Fibroblast of peridontal ligament (primary cell): ENCODE results near the gene XPC.
"Not testable (repeated sequence)": the region's sequence is repeated elsewhere in the genome, so short reads cannot be mapped to it uniquely, and the experiment has no call there.

Experiments used
- DNase-seq: peaks from one replicate; pipeline ENCODE4 v3.0.0-alpha.2; 2010; ENCODE audit errors: extremely low read depth

Gene XPC

DNA sequence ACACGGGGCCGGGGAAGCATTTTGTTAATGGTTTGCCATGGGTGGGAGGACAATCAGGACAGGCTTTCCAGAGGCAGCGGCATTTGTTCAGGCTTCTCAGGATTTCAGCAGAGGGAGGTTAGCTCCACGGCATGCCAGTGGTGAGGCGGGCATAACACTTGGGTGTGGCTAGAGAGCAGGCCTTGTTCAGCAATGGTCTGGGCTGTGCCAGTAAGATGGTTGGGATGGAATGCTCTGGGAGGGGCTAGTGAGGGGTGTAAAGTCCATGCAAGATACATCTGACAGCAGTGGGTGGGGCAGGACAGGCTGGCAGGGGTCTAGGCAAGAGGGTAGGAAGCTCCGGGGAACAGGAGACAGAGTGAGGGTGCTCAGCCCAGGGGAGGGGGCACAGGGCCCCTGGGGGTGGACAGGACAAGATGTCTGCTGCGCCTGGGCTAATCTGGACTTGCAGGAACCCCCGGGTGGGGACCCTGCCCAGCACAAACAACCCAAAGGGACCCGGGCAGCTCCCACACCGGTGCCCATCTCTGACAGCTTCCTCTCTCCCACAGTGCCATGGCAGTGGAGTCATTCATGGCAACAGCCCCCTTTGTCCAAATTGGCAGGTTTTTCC, 45.1 kb downstream of the XPC start:
- no peak for DNase-seq

DNA sequence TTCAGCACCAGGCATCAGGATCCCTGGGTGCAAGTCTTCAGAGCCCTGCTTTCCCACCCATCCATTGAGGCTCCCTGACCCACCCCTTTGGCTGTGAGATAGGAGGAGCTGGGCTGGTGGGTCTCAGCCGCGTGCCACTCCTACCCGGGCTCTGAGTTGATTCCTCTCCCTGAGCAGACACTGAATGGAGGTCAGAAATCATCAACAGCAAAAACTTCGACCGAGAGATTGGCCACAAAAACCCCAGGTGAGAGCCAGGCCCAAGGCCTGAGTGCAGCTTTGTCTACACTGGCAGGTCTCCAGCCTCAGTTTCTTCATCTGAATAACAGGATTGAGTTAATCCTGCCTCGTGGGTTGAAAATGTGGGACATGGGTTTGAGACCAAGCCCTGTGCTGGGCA, 45.7 kb downstream of the XPC start:
- no peak for DNase-seq

DNA sequence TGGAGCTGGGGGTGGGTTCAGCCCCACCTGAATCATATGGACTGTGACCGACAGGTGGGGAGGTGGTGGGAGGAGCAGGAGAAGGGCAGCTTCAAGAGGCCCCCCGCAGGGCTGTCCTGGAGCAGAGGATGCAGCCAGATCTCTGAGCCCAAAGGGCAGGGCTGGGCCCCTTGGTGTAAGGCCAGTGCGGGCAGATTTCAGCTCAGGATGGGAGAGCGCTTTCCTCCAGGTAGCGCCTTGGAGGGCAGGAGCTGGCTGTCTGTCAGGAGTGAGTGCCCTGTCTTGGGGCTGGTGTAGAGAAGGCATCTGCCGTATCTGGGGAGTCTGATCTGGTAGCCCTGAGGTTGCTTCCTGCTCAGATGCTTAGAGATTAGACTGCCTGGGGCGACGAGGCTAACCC, 46.3 kb downstream of the XPC start:
- DNase-seq: no peak

DNA sequence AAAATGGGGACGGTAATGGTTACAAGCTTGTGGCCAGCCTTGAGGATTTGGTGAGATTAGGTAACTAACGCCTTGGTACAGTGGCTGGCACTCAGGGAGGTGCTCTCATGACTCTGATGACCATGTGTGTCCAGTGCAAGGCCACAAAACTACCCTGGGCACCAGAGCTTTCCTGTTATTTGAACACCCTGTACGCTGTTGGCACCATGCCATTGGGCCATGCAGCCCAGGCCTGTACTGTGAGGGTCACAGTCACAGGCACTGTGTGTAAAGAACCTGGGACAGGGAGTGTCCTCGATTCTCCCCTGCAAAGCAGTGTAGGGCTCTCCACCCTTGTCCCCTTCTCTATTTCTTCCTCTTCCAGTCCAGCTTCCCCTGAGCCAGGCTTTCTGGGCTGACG, 47.3 kb downstream of the XPC start:
- no peak for DNase-seq

DNA sequence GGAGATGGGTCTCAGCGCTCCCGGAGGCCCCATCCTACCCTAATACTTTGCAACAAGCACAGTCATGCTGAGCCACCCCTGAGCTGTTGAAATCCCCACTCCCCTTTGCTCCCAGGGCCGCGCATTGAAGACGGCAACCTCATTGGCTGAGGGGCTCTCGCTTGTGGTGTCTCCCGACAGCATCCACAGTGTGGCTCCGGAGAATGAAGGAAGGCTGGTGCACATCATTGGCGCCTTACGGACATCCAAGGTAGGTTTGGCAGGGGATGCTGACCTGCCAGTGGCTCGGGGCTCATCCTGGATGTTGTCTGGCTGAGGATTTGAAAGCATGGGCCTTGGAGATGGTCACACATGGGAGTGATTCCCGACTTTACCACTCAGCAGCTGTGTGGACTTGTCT, 47.7 kb downstream of the XPC start:
- DNase-seq: no peak

DNA sequence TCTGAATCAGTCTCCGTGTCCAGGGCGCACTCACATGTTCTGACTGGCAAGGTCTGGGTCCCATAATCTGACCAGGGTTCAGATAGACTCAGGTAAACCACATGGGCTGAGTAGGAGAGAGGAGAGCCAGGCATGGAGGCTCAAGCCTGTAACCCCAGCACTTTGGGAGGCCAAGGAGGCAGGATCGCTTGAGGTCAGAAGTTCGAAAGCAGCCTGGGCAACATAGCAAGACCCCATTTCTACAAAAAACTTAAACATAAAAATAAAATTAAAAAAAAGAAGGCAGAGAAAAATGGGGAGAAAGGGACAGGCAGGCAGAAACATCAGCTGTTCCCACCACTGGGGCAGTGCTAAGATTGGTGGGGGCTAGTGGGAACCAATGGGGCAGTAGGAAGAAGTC, 48.2 kb downstream of the XPC start:
- no peak for DNase-seq

DNA sequence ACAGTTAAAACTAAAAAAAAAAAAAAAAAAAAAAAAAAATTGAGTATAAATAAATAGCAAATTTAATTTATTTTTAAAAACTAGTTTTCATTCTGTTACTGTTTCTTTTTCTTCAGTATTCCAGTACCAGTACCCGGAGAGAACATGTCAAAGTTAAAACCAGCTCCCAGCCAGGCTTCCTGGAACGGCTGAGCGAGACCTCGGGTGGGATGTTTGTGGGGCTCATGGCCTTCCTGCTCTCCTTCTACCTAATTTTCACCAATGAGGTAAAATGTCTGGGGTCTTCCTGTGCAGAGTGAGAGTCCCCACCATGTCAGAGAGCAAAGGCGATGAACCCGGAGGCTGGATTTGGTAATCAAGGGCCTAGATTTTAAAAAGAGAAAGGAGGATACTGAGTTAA, 49.1 kb downstream of the XPC start:
- no peak for DNase-seq

DNA sequence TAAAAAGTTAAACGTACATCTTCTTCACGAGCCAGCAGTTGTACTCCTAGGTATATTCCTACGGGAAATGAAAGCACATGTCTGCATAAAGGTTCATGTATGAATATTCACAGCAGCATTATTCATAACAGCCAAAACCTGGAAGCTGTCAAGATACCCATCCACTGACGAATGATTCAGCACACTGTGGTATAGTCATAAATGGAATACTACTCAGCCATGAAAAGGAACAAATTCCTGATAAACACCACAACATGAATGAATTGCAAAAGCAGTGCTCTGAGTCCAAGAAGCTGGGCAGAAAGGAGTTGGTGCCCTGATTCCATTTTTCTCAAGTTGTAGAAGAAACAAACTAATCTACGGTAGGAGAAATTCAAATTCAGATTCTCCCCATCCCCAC, 49.7 kb downstream of the XPC start:
- DNase-seq: no peak

DNA sequence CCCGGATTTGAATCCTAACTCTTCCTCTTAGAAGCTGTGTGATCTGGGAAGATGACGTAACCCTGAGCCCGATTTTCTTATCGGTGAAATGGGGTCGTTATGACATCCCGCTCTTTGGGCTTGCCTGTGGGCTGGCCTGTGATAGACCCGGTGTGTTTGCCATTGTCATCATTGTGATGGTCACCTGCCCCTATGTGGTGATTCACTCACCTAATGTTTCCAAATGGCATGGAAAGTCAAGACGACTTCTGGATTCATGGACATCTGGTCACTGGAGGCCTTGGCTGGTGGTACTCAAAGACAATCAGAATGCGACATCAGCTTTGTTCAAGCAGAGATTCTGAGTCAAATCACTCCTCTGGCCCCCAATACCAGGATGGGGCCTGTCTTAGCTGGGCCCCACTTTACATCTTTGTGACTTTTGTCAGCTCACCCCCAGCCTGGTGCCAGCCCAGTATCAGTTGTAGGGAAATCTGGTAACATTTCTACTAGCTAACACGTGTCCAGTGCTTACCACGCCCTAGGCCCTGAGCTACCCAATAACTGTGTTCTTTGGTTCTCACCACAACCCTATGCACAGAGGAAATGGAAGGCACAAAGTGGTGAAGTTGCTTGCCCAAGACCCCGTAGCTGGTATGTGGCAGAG, 50.8 kb downstream of the XPC start:
- DNase-seq: no peak

DNA sequence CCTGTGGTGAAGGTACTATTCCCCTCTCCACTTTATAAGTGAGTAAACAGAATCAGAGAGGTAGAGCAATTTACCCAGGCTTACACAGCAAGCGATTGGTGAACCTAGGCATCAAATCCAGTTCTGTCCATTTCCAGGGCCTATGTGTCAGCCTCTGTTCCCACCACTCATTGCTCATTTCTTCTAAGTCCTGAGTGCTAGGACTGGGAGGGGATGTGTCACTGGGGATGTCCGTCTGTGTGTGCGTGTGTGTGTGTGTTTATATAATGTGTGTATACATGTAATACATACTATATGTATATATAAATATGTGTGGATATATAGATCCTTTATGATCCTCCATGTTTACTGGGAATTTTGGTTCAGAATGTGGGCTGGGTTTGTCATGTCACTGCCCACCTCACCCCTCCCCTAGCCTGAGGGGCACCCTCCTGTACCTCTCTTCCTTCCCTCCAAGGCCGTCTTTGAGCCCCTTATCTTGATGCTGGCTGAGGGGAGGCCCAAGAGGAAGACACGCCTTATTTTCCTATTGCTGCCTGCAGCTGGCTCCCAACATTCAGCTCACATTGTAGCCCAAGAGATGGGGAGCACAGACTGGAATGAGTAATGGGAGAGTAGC, 51.4 kb downstream of the XPC start:
- no peak for DNase-seq

DNA sequence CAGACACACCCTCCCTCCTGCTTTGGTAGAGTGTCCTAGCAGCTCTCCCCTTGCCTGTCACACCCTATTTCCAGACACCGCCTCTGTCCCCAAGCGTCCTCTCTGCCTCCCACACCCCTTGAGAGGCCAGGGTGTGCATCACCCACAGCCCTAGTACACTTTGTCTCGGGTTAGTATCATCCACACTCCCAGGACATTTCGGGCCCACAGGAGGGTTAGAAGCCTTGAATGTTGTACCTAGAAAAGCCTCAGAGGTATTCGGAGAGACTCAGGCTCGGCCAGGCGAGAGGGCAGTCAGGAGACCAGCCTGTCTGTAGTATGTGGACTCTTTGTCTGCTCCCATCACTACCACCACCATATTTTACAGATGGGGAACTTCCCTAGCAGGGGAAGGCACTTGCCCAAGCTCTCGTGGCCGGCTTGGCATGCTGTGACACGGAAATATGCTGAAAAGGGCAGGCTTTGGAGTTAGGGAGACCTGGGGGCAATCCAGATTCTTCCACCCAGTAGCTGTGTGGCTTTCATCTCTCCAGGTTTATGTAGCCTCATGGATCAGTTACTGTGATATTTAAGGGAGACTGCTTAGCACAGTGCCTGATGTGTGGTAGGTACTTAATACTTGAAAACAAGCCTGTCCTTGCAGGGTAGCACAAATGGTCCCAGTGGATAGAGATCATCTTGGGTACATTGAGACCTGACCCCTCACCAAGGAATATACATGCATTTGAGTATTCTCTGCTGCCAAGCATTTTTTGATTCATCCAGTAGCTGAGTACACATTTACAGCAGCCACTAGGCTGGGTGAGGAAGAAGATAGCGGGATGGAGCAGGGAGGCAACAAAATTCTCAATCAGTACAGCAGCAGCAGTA, 52.1 kb downstream of the XPC start:
- DNase-seq: no peak

DNA sequence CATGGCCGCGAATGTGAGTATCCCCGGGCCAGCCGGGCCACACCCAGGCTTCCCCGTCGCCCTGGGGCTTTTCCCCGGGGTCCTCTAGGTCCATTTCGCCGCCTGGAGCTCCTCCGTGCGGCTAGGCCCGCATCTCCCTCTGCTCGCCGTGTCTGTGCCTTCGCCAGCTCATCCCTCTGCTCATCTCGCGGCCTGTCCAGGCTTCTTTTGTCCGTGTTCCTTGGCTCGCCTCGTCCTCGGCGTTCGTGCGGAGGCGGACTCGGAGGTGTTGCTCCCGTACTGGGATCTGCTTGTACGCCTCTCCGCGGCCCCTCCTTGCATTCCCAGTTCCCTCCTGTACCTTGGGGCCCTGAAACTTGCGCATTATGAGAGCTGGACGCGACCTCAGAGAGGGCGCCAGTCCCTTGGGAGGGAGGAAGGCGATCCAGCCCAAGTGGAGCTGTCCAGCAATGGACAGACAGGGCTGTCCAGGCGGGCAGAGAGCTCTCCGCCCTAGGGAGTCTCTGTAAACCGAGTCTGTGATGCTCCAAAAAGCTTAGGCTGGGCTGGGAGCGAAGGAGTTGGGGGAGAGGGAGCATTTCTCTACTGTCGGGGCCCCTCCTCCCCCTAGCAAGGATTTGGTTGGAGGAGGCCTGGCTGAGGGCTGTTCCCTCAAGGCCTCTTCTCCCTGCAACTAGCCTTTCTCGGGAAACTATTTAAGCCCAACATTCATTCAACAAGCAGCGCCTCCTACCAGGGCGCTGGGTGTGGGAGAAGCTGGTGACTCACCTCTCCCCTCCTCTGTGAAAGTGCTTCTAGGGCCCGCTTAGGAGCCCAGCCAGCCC, 53.0 kb downstream of the XPC start:
- peak; percentile 94 for DNase-seq

DNA sequence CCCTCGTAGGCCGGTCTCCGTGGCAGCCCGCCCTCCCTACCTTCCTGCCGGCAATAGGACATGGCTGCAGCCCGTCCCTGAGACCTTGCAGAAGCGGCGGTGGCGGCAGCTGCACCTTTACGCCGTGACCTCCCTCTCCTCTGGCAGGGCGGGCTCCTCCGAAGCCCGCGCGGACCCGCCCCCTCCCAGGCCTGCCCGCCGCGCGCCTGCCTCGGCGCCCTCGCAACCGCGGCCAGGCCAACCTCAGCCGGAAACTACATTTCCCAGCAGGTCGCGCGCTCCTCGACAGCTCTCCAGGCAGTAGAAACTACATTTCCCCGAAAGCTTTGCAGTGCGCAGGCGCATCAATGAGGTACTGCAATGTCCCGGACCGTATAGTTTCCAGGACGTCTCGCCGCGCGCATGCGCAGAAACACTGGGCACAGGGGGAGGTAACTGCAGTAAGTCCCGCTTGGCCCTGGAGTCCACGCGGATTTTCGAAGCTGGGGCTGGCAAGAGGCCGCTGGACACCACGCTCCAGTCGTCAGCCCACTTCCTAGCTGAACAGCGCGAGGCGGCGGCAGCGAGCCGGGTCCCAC, 53.7 kb downstream of the XPC start, which contains the start of the genes CHCHD4 and TMEM43:
TSS of gene CHCHD4 (minus strand) at position 256 of the 578 bp plus-strand sequence. CDS start at position 62, 194 bp downstream.
TSS of gene TMEM43 (plus strand) at position 438 of the 578 bp plus-strand sequence. CDS start 142 bp downstream, outside the sequence.
- DNase-seq: peak; percentile 99

DNA sequence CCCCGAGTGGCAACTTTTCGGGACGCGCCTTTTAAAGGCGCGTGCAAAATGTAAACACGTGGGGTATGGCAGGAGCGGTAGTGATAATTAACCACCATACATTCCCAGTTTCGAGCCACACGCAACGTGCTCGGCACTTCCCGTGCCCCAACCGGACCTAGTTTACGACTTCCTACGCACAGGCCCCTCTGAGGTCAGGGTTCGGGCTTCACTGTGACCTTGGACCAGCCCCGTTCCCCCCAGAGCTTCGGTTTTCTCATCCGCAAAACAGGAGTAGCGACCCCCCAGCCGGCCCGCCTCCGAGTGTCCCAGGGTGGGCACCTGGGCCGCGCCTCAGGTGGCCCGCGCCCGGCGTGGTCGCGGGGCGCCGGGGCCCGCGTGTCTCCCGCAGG, 54.2 kb downstream of the XPC start:
- peak; percentile 27 for DNase-seq

DNA sequence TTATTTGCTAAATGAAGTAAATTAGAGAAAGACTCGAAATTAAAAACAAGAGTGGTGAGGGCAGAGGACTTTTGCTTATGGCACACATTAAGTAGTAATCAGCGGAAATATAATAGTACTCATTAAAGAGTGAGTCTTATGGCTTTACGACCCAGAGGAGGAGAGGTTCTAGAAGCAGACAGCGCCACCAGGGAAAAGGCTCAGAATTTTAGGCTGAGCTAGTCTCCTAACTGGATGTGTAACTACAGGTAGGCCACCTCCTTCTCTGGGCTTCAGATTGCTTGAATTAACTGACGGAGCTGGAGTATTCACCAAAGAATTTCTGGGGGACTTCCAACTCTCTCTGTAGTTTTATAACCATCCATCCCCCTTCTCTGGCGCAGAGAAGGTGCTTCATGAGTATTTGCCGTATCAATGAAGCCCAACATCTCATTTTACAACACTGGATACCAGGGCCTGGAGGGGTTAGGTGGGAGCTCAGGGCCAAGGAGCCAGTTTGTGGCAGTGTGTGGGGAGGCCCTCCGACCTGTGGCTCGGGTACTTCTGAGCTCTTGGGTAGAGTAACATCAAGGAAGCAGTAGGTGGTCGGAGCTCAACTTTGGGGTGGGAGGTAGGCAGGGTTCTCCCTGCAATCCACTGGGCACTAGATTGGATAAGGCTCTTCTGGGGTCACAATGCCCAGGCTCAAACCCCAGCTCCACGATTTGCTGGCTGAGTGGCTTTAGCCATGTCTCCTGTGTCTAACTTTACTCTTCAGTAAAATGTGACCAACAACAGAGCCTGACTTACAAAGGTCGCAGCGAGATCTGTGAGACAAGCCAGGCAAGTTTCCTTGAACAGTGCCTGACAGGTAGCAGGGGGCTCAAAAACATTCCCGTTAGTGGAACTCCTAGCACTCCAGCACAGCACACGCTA, 54.8 kb downstream of the XPC start:
- DNase-seq: no peak

DNA sequence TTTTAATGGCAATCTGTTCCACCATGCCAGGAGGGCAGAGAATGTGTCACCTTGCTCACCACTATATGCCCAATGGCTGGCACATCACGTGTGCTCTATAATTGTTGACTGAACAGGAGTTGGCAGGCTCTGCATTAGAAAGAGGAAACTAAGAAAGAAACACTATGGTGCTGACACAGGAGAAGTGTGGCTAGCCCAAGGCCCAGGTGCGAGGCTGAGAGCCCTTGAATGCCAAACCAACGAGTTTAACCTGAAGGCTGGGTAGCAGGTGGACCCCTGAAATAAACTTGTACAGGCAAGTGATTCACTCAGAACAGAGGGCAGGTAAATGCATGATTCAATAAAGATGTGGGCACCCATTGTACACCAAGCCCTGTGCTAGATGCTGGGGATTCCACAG, 56.1 kb downstream of the XPC start:
- DNase-seq: no peak

DNA sequence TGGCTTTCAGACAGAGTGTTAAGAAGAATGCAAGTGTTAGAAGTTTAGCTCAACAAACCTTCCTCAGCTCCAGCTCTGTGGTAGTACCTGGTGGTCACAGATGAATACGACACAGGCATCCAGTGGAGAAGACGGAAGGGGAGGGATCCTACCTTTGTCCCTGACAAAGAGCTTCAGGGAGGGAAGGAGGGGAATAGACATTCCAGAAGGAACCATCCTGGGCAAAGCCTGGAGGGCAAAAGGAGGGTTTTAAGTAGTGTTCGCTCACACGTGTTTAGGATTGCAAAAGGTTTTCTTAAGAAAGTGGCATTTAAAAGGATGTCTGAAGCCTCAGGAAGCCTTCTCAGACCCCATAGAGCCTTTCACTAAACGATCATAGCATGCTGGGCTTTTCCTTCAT, 56.5 kb downstream of the XPC start:
- no peak for DNase-seq

DNA sequence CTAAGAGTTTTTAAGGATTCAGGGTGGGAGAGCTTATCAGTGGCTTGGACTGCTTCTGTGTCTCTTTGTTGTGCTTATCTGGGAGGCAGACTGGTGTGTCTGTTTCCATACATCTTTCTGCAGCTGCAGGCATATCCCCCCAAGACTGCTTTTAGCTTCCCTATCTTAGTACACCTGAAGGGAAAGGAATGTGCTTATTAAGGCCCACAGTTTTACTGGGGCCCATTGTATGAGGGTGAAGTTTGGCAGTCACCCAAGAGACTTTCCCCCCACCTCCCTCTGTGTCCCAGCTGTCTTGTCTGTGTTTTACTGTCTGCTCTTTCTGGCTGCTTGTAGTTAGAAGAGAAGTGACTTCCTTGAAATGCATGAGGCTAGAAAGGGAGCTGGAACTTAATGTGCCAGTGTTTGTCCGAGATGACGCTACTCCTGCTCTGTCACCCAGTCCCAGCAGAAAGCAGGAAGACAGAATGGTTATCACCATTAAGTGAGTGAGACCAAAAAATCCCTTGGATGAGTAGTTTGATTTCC, 57.4 kb downstream of the XPC start:
- DNase-seq: not testable (repeated sequence)

DNA sequence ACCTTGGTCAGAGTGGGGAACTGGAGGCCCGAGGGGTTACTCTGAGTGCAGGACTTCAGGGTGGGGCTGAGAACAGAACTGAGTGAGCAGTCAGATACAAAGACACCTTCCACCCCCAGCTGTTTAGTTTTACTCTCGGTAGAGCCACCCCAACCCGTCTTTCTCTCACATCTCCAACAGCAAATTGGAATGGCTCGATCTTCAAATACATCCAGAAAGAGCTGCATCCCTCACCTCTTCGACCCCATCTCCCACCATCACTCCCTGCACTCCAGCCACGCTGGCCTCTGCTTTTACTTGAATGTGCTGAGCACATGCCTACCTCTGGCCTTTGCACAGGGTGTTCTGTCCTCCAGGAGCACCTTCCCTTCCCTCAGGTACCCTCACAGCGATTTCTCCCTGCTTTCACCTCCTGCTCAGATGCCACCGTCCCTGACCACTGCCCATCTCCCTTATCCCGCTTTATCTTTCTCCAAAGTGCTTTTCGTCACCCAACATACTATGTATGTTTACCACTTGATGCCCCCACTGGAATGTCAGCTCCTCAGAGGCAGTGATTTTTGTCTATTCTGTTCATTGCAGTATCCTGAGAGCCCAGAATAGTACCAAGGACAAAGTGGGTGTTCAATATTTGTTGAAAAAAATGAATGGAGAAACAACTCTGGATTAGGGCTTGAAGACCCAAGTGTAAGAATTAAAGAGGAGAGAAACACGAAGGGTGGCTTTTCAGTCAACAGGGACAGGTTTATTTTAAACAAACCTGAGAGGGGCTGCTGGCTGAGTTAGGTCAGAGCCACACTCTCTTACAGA, 58.1 kb downstream of the XPC start:
- DNase-seq: no peak
